Colon (tissue), 2 donors: ENCODE measurements around the gene IRGQ.
"Not testable (repeated sequence)": the region's sequence is repeated elsewhere in the genome, so short reads cannot be mapped to it uniquely, and the experiment has no call there.

Source experiments
- FAIRE-seq: peaks from 2 replicates; lab custom pipeline; 2012; peaks lifted over from hg19 to GRCh38; lab: Jason Lieb, UNC
- donor health status: control.
- donor health status: control.

Gene IRGQ

DNA sequence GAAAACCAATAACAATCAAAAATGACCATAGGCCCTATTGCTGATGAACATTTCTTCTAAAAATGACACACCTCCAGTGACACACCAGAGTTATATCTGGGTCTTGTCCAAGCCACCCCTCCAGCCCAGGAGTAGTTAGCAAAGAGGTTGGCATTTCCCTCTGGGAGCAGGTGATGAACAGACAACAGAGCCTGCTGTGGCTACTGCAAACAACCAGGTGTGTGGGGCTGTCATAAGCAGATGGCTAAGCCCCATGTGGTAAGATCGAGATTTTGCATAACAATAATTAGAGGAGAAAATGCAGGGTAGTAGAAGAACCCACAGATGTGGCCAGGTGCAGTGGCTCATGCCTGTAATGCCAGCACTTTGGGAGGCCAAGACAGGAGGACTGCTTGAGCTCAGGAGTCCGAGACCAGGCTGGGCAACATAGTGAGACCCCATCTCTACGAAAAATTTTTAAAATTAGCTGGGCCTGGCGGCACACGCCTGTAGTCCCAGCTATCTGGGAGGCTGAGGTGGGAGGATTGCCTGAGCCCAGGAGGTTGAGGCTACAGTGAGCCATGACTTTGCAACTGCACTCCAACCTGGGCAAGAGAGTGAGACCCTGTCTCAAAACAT, 25.7 kb downstream of the IRGQ start:
- no peak for FAIRE-seq

DNA sequence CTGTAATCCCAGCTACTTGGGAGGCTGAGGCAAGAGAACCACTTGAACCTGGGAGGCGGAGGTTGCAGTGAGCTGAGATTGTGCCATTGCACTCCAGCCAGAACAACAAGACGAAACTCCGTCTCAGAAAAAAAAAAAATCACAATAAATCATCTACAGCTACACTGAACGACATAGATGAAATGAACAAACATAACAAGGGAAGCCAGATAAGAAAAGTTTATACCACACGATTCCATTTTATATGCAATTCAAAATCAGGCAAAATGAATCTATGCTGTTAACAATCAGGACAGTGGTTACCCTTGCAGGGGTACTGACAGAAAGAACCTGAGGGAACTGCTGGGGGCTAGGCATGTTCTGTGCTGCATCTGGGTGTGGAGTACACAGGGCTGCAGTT, 26.3 kb downstream of the IRGQ start:
- FAIRE-seq = no peak

DNA sequence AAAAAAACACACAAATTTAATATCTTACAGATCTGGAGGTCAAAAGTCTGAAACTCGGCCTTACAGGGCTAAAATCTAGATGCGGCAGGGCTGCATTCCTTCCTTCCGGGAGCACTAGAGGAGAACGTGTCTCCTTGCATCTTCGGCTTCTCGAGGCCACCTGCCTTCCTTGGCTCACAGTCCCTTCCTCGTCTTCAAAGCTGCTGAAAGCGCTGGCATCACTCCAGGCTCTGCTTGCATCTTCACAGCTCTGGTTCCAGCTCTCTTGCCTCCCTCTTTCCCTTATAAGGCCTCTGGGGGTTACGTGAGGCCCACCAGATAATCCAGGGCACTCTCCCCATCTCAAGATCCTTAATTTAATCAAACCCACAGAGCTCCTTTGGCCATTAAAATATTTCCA, 31.1 kb downstream of the IRGQ start:
- FAIRE-seq = no peak

DNA sequence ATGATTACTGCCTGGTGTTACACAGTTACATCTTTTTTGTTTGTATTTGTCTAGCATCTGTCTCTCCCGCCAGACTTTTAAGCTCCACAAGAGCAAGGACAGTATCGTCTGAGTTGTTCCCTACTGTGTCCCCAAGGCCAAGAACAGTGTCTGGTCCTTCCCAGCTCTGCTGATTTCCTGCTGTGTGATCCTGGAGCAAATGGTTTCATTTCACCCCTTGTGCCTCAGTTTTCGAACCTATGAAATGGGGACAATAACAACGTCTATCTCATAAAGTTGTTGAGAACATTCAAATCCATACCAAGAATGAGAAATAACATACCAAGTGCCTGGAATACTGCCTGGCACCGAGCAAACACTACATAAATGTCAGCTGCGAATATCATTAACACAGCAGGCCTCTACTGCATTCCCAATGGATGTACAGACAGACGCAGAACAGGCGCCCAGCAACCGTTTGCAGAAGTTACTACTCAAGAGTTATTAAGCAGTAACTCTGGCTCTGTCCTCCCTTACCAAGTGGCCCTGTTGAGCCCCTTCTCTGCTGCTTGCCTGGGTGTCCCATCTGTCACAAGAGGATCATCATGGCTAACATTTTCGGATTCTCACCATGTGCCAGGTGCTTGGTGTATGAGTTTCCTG, 32.0 kb downstream of the IRGQ start:
- FAIRE-seq = no peak

DNA sequence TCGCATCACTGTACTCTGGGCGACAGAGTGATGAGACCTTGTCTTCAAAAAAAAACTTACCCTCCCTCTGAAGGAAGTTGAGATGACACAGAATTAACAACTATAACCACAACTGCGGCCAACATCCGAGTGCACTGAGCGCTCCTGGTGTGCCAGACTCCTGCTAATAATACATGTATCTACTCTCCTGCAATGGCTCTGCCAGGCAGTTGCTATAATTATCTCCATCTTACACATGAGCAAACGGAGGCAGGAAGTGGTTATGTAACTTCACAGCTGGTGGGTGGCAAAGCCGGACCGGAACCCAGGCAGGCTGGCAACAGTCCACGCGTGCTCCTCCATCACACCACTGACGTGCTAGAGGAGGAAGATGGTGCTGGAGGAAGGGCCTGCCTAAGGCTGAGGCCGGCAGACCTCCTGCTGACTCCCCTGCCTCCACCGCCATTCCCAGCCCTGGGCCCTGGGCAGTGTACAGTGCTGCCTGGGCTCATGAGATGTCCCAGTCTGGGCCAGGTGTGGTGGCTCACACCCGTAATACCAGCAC, 33.2 kb downstream of the IRGQ start:
- no peak for FAIRE-seq

DNA sequence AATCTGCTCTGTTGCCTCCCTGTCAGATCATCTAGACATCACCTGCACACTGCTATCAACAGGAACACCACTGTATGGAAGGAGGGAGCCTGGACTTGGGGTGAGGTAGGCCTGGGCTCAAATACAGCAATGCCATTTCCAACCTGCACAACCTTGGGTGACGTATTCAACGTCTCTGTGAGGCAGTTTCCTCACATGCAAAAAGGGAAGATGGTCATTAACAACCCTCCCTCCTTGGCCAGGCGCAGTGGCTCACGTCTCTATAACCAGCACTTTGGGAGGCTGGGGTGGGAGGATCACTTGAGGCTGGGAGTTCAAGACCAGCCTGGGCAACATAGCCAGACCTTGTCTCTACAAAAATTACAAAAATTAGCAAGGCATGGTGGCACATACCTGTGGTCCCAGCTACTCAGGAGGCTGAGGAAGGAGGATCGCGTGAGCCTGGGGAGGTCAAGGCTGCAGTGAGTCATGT, 33.7 kb downstream of the IRGQ start:
- no peak for FAIRE-seq

DNA sequence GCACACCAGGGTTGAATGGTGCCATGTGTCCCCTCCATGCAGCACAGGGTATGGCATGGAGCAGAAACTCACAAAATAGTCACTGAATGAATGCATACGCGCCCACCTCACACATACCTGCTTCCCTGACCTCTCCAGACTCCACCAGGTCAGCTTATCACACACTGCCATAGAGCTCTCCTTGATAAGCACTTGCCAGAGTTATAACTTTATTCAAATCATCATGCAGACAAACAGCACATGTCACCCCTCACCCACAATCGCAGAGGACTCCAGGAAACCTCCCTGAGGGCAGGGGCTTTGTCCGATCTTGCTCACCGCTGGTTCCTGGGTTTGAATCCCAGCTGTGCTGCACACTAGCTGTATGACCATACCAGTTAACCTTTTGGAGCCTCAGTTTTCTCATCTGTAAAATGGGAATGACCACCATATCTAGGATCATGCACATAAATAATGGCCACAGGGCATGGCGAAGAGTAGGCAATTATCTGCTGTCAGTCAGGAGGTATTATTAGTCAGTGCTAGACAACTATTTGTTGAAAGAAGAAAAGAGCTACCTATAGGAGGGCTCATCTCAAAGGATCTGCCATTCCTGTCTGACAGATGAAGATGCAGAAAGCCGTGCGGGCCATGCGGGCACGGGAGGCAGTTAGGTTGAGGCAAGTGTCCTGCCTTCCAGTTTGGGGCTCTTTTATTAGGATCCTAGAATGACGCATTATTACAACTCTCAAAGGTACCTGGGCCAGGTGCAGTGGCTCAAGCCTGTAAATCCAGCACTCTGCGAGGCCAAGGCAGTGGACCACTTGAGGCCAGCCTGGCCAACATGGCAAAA, 34.6 kb downstream of the IRGQ start:
- no peak for FAIRE-seq

DNA sequence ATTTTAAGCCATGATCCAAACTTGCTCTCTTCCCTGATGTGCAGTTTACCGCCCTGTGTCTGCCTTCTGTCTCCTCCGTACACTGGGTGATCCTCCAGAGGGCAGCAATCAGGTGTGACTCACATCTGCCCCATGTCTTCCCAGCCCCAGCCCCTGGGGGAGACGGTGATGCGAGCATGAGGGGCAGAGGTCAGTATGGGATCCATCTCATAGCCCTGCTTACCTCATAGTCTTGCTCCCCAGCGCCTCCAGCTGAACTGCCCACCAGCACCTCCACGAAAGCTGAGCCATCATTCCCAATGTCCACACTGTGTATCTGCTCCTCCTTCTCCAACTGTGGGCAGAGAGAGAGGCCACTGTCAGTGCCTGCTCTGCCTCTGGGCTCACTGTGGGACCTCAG, 35.2 kb downstream of the IRGQ start:
- FAIRE-seq = no peak

DNA sequence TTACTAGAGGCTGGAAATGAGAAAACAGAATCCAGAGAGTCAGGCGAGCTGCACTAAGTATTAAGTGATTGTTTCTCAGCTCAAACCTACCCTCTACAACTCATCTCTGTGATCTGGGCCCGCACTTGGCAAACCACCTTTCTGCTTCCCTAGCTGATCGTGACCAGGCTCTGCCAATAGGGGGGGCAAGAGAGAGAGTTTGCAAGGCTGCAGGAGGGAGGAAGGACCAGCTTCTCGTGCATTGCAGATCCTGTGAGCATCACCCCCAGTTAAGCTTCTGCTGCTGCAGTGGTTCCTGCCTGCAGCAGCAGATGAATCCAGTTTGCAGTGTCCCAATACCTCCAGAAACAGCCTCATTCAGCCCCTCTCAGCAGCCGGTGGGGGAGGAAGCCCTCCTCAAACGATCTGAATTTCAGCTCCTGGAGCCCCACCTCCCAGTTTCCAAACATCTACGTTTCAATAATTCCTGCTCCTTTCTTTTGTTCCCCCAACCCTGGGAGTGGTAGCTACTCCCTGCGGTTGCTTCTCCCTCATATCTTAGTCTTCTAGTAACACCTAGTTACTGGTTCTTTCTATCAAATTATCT, 40.7 kb downstream of the IRGQ start:
- no peak for FAIRE-seq

DNA sequence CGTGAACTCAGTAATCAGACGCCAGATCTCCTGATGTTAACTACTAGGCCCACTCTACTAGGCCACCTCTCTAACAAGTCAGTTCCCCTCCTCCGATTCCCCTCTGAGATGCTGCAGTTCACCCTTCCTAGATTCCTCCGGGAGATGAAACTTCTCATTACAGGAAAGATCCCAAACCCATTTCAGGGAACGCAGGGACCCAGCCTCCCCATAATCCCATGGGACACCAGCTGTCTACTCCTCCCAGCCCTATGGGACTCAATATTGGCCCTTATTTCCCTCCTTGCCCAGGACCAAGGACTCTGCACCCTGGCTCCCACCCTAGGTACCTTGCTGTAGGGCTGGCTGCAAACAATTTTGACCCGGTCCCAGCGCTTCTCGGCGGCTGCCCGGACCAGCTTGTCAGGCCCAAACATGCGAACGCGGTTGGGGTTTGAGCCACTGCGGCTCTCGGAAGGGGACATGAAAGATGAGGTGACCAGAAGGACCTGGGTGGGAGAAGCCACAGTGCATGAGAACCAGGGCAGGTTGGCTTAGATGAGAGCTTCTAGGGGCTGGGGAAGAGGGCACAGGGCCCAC, 41.5 kb downstream of the IRGQ start:
- no peak for FAIRE-seq

DNA sequence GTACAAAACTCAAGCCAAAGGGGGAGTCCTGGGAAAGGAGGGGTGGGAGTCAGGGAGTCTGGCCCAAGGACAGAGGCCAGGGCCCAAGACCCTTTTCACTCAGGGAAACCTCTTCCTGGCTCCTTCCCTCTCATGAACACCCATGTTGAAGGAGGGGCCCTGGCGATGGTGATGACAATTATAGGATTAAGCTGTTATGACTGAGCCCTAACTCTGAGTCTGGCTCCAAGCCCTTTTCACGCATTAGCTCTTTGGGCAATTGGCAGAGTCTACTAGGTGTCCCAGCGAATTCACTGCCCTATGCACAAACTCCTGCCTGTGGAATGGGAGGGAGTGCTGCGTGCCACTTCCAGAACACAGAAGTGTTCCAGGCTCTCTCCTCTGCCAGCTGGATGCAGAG, 42.3 kb downstream of the IRGQ start:
- FAIRE-seq = no peak

DNA sequence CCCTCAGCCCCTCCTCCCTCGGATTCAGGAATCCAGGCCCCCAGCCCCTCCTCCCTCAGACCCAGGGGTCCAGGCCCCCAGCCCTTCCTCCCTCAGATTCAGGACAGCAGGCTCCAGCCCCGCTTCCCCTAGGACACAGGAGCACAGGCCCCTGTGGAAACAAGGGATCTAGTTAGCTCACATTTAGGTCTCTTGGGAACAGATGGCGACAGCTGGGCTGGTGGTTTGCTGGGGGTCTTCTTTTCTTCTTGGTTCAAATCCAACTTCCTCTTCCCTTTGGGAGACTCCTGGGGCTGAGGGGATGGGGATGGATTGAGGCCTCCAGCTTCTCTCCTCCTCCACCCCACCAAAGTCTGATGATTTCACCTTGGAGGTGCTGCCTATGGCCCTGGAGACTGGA, 43.3 kb downstream of the IRGQ start:
- FAIRE-seq = no peak

DNA sequence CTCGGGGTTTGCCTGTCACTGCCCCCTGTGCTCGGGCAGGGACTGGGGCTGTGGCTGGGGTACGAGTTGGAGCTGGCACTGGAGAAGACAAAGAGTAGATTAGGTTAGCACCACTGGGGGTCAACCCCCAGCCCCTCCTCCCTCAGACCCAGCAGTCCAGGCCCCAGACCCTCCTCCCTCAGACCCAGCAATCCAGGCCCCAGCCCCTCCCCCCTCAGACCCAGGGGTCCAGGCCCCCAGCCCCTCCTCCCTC, 43.8 kb downstream of the IRGQ start:
- no peak for FAIRE-seq

DNA sequence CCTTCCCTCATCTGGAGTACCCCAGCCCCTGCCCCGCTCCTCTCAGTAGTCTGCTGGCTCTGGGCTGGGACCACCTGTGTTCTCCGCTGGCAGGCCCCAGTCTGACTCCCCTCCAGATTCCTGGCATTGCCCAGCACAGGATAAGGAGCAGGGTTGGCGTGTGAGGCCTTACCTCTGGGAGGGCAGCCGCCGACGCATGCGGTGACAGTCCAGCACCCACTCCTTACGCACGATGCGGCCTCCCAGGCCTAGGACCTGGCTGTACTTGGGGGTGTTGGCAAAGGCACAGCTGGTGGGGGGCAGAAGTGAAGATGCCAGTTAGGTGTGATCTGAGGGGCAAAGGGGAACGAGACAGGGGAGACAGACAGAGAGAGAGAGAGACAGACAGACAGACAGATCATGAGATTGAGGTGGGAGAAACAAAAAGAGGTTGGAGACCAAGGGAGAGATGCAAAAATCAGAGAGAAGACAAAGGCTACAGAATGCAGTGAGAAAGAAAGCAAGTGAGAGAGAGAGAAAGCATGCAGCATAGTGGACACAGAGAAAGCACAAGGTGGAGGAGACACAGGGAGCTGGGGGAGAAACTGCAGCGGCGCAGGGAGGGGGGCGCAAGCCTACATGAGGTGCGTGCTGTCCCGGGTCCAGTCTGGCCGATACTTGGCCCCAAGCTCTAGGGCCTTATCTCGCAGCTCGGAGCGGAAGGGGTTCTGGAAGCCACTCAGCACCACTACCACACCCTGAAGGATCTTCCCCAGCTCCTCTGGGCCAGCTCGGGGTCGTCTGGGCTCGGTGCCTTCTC, 44.3 kb downstream of the IRGQ start:
- no peak for FAIRE-seq

DNA sequence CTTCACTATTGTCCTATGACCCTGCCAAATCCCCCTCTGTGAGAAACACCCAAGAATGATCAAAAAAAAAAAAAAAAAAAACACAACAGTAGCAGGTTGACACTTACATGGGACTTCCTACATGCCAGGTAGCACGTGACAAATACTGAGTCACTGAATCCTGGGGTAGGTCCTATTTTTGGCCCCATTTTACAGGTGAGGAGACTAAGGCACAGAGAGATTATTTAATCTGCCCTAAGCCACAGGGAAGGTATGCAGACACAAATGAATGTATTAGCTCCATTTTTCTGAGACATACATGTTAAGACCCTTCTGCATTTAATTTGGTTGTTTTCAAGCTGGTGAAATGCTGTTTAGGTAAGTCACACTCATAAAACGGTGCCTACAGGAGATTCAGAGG, 47.2 kb downstream of the IRGQ start:
- no peak for FAIRE-seq

DNA sequence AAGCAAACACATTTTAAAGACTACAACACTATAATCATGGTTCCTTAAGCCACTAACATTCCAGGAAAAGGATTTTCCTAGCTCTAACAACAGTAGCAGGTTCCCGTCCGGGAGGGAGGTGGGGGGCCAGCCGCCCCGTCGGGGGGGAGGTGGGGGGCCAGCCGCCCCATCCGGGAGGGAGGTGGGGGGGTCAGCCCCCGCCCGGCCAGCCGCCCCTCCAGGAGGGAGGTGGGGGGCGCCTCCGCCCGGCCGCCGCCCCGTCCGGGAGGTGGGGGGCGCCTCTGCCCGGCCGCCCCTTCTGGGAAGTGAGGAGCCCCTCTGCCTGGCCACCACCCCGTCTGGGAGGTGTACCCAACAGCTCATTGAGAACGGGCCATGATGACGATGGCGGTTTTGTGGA, 48.0 kb downstream of the IRGQ start:
- FAIRE-seq = not testable (repeated sequence)

DNA sequence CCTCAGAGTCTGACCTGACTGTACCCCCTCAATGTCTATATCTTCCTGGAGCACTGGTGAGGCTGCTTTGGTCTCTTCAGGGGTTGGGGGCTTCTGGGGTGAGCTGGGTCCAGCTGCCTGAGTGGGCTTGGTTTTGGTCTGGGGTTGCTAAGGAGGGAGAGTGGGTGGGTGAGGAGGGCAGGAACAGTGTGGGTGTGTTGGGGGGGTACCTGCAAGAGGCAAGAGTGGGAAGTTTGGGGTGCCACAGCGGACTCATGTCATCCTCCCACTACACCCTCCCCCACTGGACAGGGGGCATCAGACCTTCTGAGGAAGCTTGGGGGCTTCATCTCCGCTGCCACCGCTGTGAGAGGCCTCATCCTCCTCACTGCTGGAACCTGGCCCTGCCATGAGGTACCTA, 49.4 kb downstream of the IRGQ start:
- no peak for FAIRE-seq

DNA sequence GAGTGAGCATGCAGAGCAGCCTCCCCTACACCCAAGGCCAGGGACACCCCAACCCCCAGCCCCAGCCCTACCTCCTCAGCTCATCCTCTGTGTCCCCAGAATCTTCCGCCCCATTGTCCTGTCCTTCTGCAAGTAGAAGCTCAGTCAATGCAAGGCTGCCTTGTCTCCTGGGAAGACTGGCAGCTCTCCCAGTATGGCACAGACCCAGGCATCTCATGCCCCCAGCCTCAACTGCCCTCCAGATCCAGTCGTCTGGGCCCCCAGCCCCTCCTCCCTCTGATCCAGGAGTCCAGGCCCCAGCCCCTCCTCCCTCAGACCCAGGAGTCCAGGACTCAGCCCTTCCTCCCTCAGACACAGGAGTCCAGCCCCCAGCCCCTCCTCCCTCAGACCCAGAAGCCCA, 50.0 kb downstream of the IRGQ start:
- FAIRE-seq = no peak

DNA sequence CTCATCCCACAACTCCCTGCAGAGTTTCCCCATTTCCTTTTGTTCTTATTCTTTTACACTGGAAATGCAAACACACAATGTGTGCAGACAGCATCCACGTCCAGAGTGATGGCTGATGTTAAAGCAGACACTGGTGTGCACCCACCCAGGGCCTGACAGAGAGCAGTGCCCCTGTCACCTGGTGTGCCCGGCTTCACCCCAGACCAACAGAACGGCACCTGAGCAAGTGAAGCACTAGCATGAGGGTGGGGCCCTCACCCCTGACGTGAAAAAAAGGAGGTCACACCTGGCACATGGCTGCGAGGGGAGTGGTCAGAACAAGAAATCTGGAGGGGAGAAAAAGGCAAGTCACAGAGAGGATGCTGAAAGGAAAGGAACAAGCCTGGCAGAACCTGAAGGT, 50.7 kb downstream of the IRGQ start:
- FAIRE-seq = no peak

DNA sequence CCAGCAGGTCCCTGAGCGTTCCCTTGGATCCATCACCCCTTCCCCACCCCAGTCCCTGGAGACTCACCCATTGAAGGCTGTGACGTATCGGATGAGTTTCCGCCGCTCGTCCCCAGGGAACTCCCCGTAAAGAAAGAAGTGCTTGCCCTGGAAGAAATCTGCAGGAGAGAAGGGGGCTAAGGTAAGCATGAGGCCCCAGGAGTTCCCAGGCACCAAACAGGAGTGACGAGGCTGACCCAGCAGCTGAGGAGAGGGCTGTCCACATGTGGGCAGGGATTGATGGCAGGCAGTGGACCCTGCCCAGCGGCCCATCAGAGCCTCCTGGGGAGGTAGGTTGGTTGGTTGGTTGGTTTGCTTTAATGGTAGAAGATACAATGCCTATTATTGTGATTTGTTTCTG, 51.9 kb downstream of the IRGQ start:
- FAIRE-seq = no peak

DNA sequence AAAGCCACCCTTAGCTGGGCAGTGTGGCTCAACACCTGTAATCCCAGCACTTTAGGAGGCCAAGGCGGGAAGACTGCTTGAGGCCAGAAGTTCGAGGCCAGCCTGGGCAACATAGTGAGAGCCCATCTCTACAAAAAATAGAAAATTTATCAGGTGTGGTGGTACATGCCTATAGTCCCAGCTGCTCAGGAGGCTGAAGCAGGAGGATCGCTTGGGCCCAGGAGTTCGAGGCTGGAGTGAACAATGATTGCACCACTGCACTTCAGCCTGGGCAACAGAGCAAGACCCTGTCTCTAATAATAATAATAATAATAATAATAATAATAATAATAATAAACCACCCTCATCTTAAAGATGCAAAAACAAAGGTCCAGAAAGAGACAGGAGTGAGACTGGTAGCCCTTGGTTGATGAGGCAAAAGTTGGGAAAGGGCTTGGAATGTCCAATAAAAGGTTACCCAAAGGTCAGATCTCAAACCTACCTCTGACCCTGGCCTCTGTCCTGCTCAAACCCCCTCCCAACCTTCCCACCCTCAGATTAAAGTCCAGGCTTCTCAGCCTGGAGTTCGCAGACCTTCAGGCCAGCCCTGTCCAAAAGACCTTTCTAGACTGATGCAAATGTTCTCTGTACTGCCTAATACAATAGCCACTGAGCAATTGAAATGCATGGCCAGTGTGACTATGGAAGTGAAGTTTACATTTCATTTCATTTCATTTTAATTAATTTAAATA, 53.8 kb downstream of the IRGQ start:
- no peak for FAIRE-seq
